Measurements from ENCODE around the gene HTR3A.

- no peak for TF ChIP-seq CTCF (IDR thresholded peaks at IDR 0.05)
- TF ChIP-seq POLR2AphosphoS5 (IDR thresholded peaks at IDR 0.05; ENCODE audit: low read depth, low read length), result no peak
Measured at GRCh38 chr11:113977071-113977490, 2.2 kb downstream of the HTR3A start.

Data from Panc1 (cell line).